Bronchial epithelial cell (primary cell): ENCODE data around the gene MFSD1. TPM values are rescaled to one million over a fixed set of nuclear protein-coding genes. Genes with fewer than 3 reads are reported as not detected.

ENCODE experiments used
- DNase-seq: peaks from one replicate; pipeline ENCODE4 v3.0.0-alpha.2; 2010; ENCODE audit warnings: low read depth
- FAIRE-seq: peaks from 2 replicates; lab custom pipeline; 2011; peaks lifted over from hg19 to GRCh38; lab: Jason Lieb, UNC
- H3K27me3 ChIP-seq: 2 replicates; pipeline ENCODE4 v1.5.1; 2011; ENCODE audit warnings: low read length; ENCODE audit not compliant: control insufficient read depth, insufficient read depth
- H3K36me3 ChIP-seq: 2 replicates; pipeline ENCODE4 v1.5.1; 2011; ENCODE audit warnings: low read length; ENCODE audit not compliant: control insufficient read depth, insufficient read depth
- H3K4me3 ChIP-seq: 2 replicates; pipeline ENCODE4 v1.5.1; 2011; ENCODE audit warnings: mild to moderate bottlenecking, low read depth, low read length, control low read depth
- CTCF ChIP-seq: IDR thresholded peaks from 2 replicates; pipeline ENCODE4 v1.5.1; 2011; ENCODE audit warnings: mild to moderate bottlenecking, moderate library complexity, low read length, control low read depth, inconsistent platforms; ENCODE audit not compliant: insufficient read depth, severe bottlenecking
- total RNA-seq: library from RNA; depleted of rRNA; stranded (reverse); fragments of >200 nt; gene quantifications from 2 replicates; pipeline ENCODE4 v1.2.1, GENCODE V29; 2014

Gene MFSD1
- total RNA-seq, 1 donor from 2014 or later: 57.1 TPM

- FAIRE-seq (no peak), DNase-seq (no peak)
- Histone ChIP-seq H3K4me3 (no peak overlapping the region), H3K36me3 (no peaks in the 10 kb centered on the region), H3K27me3 (no peaks in the 10 kb centered on the region)
- TF ChIP-seq CTCF: no peak
Observed at GRCh38 chr3:158837240-158837639, 35.4 kb downstream of the MFSD1 start.

GRCh38 chr3:158839966-158840365 is 38.1 kb downstream of the MFSD1 start:
- no peaks in the 10 kb centered on the region for H3K27me3 ChIP-seq
- FAIRE-seq: no peak
- no peaks in the 10 kb centered on the region for H3K36me3 ChIP-seq
- no peak overlapping the region for H3K4me3 ChIP-seq
- TF ChIP-seq CTCF: no peak
- DNase-seq: no peak

- H3K27me3 ChIP-seq: no peaks in the 10 kb centered on the region
- FAIRE-seq: no peak
Observed at GRCh38 chr3:158841387-158841786, 39.5 kb downstream of the MFSD1 start.

GRCh38 chr3:158842976-158843375 is 41.1 kb downstream of the MFSD1 start:
- no peak for FAIRE-seq
- Histone ChIP-seq H3K4me3 (no peak overlapping the region), H3K36me3 (no peaks in the 10 kb centered on the region), H3K27me3 (peaks cover 1% of the 10 kb centered on the region)
- no peak for TF ChIP-seq CTCF
- no peak for DNase-seq

More at GRCh38 chr3:158841387-158841786, 39.5 kb downstream of the MFSD1 start:
- Histone ChIP-seq H3K36me3 (no peaks in the 10 kb centered on the region), H3K4me3 (no peak overlapping the region)
- no peak for TF ChIP-seq CTCF
- no peak for DNase-seq

- peak; percentile 53 for DNase-seq
- FAIRE-seq: no peak
- peak; percentile 59 for TF ChIP-seq CTCF
- H3K36me3 ChIP-seq: no peaks in the 10 kb centered on the region
- no peak overlapping the region for H3K4me3 ChIP-seq
- peaks cover 1% of the 10 kb centered on the region for H3K27me3 ChIP-seq
Observed at GRCh38 chr3:158845765-158846350, 44.0 kb downstream of the MFSD1 start.
